HUES48 (cell line): ENCODE results near the gene SLC25A39.
"Not testable (repeated sequence)": the region's sequence is repeated elsewhere in the genome, so short reads cannot be mapped to it uniquely, and the experiment has no call there.

ENCODE experiments used
- H3K27ac ChIP-seq: one replicate; pipeline ENCODE4 v1.7.0; 2013; ENCODE audit warnings: low read depth, low read length, inconsistent platforms
- H3K27me3 ChIP-seq: 2 replicates; pipeline ENCODE4 v1.6.1; 2013; ENCODE audit warnings: mild to moderate bottlenecking, low read length; ENCODE audit not compliant: control insufficient read depth, insufficient read depth
- H3K36me3 ChIP-seq: 2 replicates; pipeline ENCODE4 v1.6.1; 2013; ENCODE audit warnings: low read length; ENCODE audit not compliant: control insufficient read depth, insufficient read depth
- H3K4me1 ChIP-seq: 2 replicates; pipeline ENCODE4 v1.6.1; 2013; ENCODE audit warnings: mild to moderate bottlenecking, low read length; ENCODE audit not compliant: control insufficient read depth, insufficient read depth
- H3K4me3 ChIP-seq: 2 replicates; pipeline ENCODE4 v1.5.1; 2013; ENCODE audit warnings: mild to moderate bottlenecking, low read depth, low read length
- H3K9ac ChIP-seq: 2 replicates; pipeline ENCODE4 v1.6.1; 2013; ENCODE audit warnings: mild to moderate bottlenecking, low read depth, low read length, moderate library complexity
- H3K9me3 ChIP-seq: 2 replicates; pipeline ENCODE4 v1.6.1; 2013; ENCODE audit warnings: low read length; ENCODE audit not compliant: control insufficient read depth, insufficient read depth

The SLC25A39 gene

DNA sequence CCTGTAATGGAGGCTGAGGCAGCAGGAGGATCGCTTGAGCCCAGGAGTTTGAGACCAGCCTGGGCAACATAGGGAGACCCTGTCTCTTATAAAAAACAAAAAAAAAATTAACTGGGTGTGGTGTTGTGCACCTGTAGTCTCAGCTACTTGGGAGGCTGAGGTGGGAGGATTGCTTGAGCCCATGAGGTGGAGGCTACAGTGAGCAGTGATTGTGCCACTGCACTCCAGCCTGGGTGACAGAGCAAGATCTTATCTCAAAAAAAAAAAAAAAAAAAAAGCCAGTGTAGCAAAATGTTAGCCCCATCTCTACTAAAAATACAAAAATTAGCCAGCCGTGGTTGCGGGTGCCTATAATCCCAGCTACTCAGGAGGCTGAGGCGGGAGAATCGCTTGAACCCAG lies 5.6 kb upstream of the SLC25A39 start:
- H3K9ac ChIP-seq, H3K4me3 ChIP-seq, H3K27me3 ChIP-seq, H3K36me3 ChIP-seq, H3K27ac ChIP-seq, H3K9me3 ChIP-seq, H3K4me1 ChIP-seq: not testable (repeated sequence)

DNA sequence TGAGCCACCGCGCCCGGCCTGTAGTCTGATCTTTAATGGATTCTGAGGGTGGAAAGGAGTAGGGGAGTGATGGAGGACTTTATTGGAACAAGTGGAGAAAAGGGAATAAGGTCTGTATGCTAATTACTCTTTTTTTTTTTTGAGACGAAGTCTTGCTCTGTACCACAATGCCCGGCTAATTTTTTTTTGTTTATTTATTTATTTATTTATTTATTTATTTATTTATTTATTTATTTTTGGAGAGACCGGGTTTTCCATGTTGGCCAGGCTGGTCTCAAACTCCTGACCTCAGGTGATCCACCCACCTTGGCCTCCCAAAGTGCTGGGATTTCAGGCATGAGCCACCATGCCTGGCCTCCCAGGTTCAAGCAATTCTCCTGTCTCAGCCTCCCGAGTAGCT lies 4.9 kb upstream of the SLC25A39 start:
- H3K27me3 ChIP-seq, H3K9me3 ChIP-seq, H3K4me3 ChIP-seq, H3K4me1 ChIP-seq, H3K36me3 ChIP-seq, H3K9ac ChIP-seq, H3K27ac ChIP-seq: not testable (repeated sequence)

DNA sequence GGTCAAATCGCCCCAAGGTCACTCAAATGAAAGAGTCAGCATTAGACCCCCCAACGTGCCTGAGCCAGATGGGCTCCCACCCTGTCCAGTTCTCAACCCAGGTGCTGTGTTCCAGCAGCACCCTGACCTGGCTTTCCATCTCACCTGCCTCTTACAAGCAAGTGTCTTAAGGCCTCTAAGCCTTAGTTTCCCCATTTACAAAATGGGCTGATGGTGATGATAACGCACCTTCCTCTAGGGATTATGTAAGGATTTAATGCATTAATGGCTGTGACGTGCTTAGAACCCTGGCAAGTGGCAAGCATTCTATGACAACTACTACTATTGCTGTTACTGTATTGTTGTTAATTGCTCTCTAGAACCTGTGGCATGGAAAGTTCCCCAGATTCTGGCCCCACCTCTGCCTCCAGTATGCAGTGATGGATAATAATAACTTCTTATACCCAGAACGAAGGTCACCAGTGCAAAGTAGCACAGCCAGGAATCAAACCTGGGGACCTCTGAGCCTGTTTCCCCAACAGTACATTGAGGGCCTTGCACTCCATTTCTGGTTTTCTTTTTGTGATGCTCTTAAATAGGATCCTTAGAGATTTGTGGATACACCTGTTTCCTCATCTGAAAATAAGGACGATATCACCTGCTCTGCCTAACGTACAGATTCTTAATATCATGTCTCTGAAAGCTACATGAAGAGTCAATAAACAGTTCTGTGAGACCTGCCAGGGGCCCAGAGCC lies 3.3 kb upstream of the SLC25A39 start:
- Histone ChIP-seq H3K9ac (no peak overlapping the region), H3K4me1 (no peaks in the 10 kb centered on the region), H3K9me3 (no peaks in the 10 kb centered on the region), H3K27ac (no peak overlapping the region), H3K4me3 (no peak overlapping the region), H3K36me3 (no peaks in the 10 kb centered on the region), H3K27me3 (no peaks in the 10 kb centered on the region; the same call in 1 of the 2 replicates)

DNA sequence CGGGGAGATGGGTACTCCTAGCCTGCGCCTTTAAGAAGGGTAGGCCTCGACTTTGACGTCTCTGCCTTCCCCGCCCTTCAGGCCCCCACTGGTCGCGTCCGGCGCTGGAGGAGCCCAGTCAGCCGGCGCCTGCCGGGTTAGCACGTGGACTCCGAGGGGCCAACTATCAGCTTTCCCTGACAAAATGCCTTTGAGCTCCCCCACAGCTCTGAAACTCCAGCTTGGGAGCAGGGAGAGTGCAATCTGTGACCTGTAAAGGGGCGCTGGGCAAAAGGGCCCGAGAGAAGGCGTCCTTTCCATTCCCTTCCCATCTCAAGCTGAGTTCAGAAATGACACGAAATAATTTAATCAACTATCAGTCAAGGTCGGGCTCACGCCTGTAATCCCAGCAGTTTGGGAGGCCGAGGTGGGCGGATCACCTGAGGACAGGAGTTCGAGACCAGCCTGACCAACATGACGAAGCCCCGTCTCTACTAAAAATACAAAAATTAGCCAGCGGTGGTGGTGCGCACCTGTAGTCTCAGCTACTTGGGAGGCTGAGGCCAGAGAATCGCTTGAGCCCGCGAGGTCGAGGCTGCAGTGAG lies 2.3 kb upstream of the SLC25A39 start:
- no peak overlapping the region for H3K9ac ChIP-seq

GRCh38 chr17:44324092-44324570 lies 492 bp downstream of the SLC25A39 start:
- peak overlapping the region; percentile 37 for H3K27ac ChIP-seq
- H3K4me1 ChIP-seq = no peaks in the 10 kb centered on the region
- no peaks in the 10 kb centered on the region; the same call in 1 of the 2 replicates for H3K27me3 ChIP-seq
- H3K9ac ChIP-seq = peak overlapping the region; percentile 32; the same call in 1 of the 2 replicates
- H3K4me3 ChIP-seq = peak overlapping the region; percentile 77
- no peaks in the 10 kb centered on the region for H3K9me3 ChIP-seq
- H3K36me3 ChIP-seq = peaks cover 35% of the 10 kb centered on the region

More for the DNA sequence above, 2.3 kb upstream of the SLC25A39 start:
- peaks cover 7% of the 10 kb centered on the region for H3K36me3 ChIP-seq
- no peaks in the 10 kb centered on the region for H3K4me1 ChIP-seq
- H3K27me3 ChIP-seq = no peaks in the 10 kb centered on the region; the same call in 1 of the 2 replicates
- H3K9me3 ChIP-seq = no peaks in the 10 kb centered on the region
- no peak overlapping the region for H3K27ac ChIP-seq
- H3K4me3 ChIP-seq = no peak overlapping the region; the same call in 1 of the 2 replicates

GRCh38 chr17:44323359-44324091 lies 1.1 kb downstream of the SLC25A39 start:
- peak overlapping the region; percentile 32; the same call in 1 of the 2 replicates for H3K9ac ChIP-seq
- H3K27ac ChIP-seq = no peak overlapping the region
- no peaks in the 10 kb centered on the region for H3K9me3 ChIP-seq
- peak overlapping the region; percentile 77 for H3K4me3 ChIP-seq
- H3K27me3 ChIP-seq = no peaks in the 10 kb centered on the region; the same call in 1 of the 2 replicates
- H3K4me1 ChIP-seq = no peaks in the 10 kb centered on the region
- peaks cover 35% of the 10 kb centered on the region for H3K36me3 ChIP-seq

DNA sequence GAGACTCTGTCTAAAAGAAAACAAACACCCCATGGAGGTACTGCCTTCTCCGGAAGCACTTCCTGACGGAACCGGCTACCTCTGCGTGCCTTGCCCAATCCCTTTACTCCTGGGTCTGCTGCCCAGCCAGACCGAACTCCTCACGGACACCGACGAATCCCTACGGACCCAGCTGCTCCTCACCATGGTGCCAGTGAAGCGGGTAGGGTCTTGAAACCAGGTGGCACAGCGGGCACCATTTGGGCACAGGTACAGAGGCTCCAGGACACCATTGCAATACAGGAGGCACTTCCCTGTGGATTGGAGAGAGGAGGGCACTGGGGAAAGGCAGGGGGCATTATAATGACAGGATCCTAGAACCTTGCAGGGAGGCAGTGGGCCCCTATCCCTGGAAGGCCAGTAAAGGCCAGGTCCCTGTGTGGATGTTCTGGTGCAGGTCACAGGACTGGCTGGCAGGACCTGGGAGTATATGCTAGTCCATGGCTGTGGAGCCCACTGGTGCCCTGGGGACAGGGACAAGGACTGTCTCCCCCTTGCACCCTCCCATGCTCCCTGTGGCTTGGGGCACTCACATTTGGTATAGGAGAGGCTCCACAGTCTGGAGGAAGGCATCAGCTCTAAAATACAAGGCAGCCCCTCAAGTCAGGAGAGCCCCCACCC lies 2.3 kb downstream of the SLC25A39 start:
- Histone ChIP-seq H3K9me3 (no peaks in the 10 kb centered on the region), H3K36me3 (peaks cover 35% of the 10 kb centered on the region), H3K4me3 (no peak overlapping the region), H3K27ac (no peak overlapping the region), H3K4me1 (no peaks in the 10 kb centered on the region), H3K9ac (no peak overlapping the region), H3K27me3 (peaks cover 3% of the 10 kb centered on the region)

GRCh38 chr17:44321246-44322120 lies 3.1 kb downstream of the SLC25A39 start:
- no peak overlapping the region for H3K4me3 ChIP-seq
- no peak overlapping the region for H3K9ac ChIP-seq
- H3K36me3 ChIP-seq = peaks cover 35% of the 10 kb centered on the region
- no peaks in the 10 kb centered on the region for H3K9me3 ChIP-seq
- peaks cover 6% of the 10 kb centered on the region for H3K27me3 ChIP-seq
- H3K4me1 ChIP-seq = no peaks in the 10 kb centered on the region
- H3K27ac ChIP-seq = no peak overlapping the region

GRCh38 chr17:44320066-44320465 lies 4.6 kb downstream of the SLC25A39 start:
- Histone ChIP-seq H3K4me3 (no peak overlapping the region), H3K9ac (no peak overlapping the region), H3K9me3 (no peaks in the 10 kb centered on the region), H3K36me3 (peaks cover 35% of the 10 kb centered on the region), H3K27ac (no peak overlapping the region), H3K27me3 (peaks cover 12% of the 10 kb centered on the region), H3K4me1 (no peaks in the 10 kb centered on the region)
